OCI-LY7 (cell line): Measurements from ENCODE around the gene SPG11. TPM values are rescaled to one million over a fixed set of nuclear protein-coding genes. Genes with fewer than 3 reads are reported as not detected.

Experiments used
- BruUV-seq: library from RNA; stranded (reverse); fragments of 400-500 nt; replicated peaks from 2 replicates; lab custom pipeline; 2021; lab: Mats Ljungman, UMichigan
- CTCF ChIA-PET: fragments of 300-600 bp; sonication (Branson Sonifier 250); formaldehyde crosslinking; loops from one replicate; lab custom pipeline; 2022; ENCODE audit warnings: antibody characterized with exemption; ENCODE audit not compliant: unreplicated experiment; lab: Charles Lee
- POLR2A ChIA-PET: fragments of 300-600 bp; sonication (Branson Sonifier 250); formaldehyde crosslinking; loops from one replicate; lab custom pipeline; 2022; ENCODE audit warnings: antibody characterized with exemption; lab: Charles Lee
- DNase-seq: peaks from one replicate; pipeline ENCODE4 v3.0.0-alpha.2; 2015; ENCODE audit warnings: low spot score
- H2AFZ ChIP-seq: fragments of 200-600 bp; sonication (generic), shearing (Covaris generic); 2 replicates; pipeline ENCODE4 v1.6.1; 2014; ENCODE audit warnings: mild to moderate bottlenecking, antibody characterized with exemption, low read length, moderate library complexity
- H3K27ac ChIP-seq: fragments of 200-600 bp; sonication (generic); 2 replicates; pipeline ENCODE4 v1.5.1; 2014; ENCODE audit warnings: mixed run types, low read depth, mild to moderate bottlenecking, moderate library complexity, low read length, inconsistent platforms; ENCODE audit not compliant: poor library complexity, severe bottlenecking
- H3K36me3 ChIP-seq: fragments of 200-600 bp; sonication (generic); 2 replicates; pipeline ENCODE4 v1.6.1; 2014; ENCODE audit warnings: mild to moderate bottlenecking, antibody characterized with exemption, low read length, moderate library complexity, mixed read lengths; ENCODE audit not compliant: insufficient read depth
- H3K4me1 ChIP-seq: fragments of 200-600 bp; sonication (generic); 2 replicates; pipeline ENCODE4 v1.5.1; 2014; ENCODE audit warnings: mild to moderate bottlenecking, low read length; ENCODE audit not compliant: insufficient read depth, poor library complexity, severe bottlenecking
- H3K4me2 ChIP-seq: fragments of 200-600 bp; sonication (generic); 2 replicates; pipeline ENCODE4 v1.6.1; 2014; ENCODE audit warnings: mild to moderate bottlenecking, low read length
- H3K4me3 ChIP-seq: fragments of 200-600 bp; sonication (generic); 2 replicates; pipeline ENCODE4 v1.5.1; 2014; ENCODE audit warnings: mild to moderate bottlenecking, low read depth, low read length; ENCODE audit not compliant: poor library complexity, severe bottlenecking
- H3K79me2 ChIP-seq: fragments of 200-600 bp; sonication (generic); 2 replicates; pipeline ENCODE4 v1.6.1; 2016; ENCODE audit warnings: low read depth, mild to moderate bottlenecking, low read length, moderate library complexity, mixed read lengths; ENCODE audit not compliant: insufficient read depth
- H3K9me2 ChIP-seq: fragments of 200-600 bp; sonication (generic); 2 replicates; pipeline ENCODE4 v1.6.1; 2016; ENCODE audit warnings: mild to moderate bottlenecking, low read length, mixed read lengths; ENCODE audit not compliant: insufficient read depth
- H3K9me3 ChIP-seq: fragments of 200-600 bp; sonication (generic); 2 replicates; pipeline ENCODE4 v1.6.1; 2014; ENCODE audit warnings: mild to moderate bottlenecking, mixed run types, low read length, mixed read lengths
- H4K20me1 ChIP-seq: fragments of 200-600 bp; sonication (generic); 2 replicates; pipeline ENCODE4 v1.6.1; 2014; ENCODE audit warnings: mild to moderate bottlenecking, antibody characterized with exemption, low read length, moderate library complexity, mixed read lengths; ENCODE audit not compliant: insufficient read depth
- CTCF ChIP-seq: fragments of 200-600 bp; sonication (generic); conservative IDR thresholded peaks from 2 replicates; pipeline ENCODE4 v1.5.1; 2014; ENCODE audit warnings: mild to moderate bottlenecking, antibody characterized with exemption, low read length, moderate library complexity, mixed read lengths
- EZH2phosphoT487 ChIP-seq: fragments of 200-600 bp; sonication (generic); IDR thresholded peaks from 2 replicates; pipeline ENCODE4 v1.6.1; 2018; ENCODE audit warnings: low read depth, borderline replicate concordance, mild to moderate bottlenecking, mixed run types, antibody characterized with exemption, low read length, moderate library complexity, mixed read lengths
- intact Hi-C: fragments of 100-400 bp; cut with micrococcal nuclease; formaldehyde crosslinking; loops from one replicate; pipeline ENCODE4 v1.10.0; 2022; ENCODE audit not compliant: unreplicated experiment
- total RNA-seq, 2 experiments: library from RNA; depleted of rRNA in 1 of 2; stranded (reverse); fragments of >200 nt in 1 of 2; shearing (Covaris generic) in 1 of 2; gene quantifications; 2 replicates each; pipeline ENCODE4 v1.2.3, GENCODE V29; 2014 to 2022

The SPG11 gene
- total RNA-seq, 2 experiments from 2014 or later: 69.1 to 92.8 TPM

- TF ChIP-seq CTCF: no peak
- no peak for TF ChIP-seq EZH2phosphoT487
- Histone ChIP-seq H3K4me1 (no peaks in the 10 kb centered on the region), H3K36me3 (peaks cover 90% of the 10 kb centered on the region), H3K9me2 (no peaks in the 10 kb centered on the region), H3K4me3 (no peak overlapping the region), H3K4me2 (no peak overlapping the region), H3K9me3 (no peaks in the 10 kb centered on the region), H3K27ac (no peak overlapping the region), H3K79me2 (no peaks in the 10 kb centered on the region), H4K20me1 (no peaks in the 10 kb centered on the region), H2AFZ (no peak overlapping the region)
- ChIA-PET POLR2A (no interaction called here), CTCF (no interaction called here)
- intact Hi-C loops: no loop called here
- BruUV-seq: no TSS peak
- no peak for DNase-seq
Measured at GRCh38 chr15:44606740-44607139, 56.7 kb downstream of the SPG11 start.

GRCh38 chr15:44603126-44603525 is 60.3 kb downstream of the SPG11 start:
- BruUV-seq: no TSS peak
- no peaks in the 10 kb centered on the region for H4K20me1 ChIP-seq
- no peaks in the 10 kb centered on the region for H3K4me1 ChIP-seq
- intact Hi-C loops: no loop called here
- no peaks in the 10 kb centered on the region for H3K9me3 ChIP-seq
- no peaks in the 10 kb centered on the region for H3K9me2 ChIP-seq
- POLR2A ChIA-PET: interaction anchor here (0.7 to 1.3 kb wide), 3 partner anchors 10 to 153 kb away, joined by 4 to 6 read pairs (median 5); no protein-coding TSS in a partner anchor
- no peak overlapping the region for H3K4me3 ChIP-seq
- no peak overlapping the region for H3K27ac ChIP-seq
- CTCF ChIA-PET: no interaction called here
- peaks cover 82% of the 10 kb centered on the region for H3K36me3 ChIP-seq
- no peaks in the 10 kb centered on the region for H3K79me2 ChIP-seq
- TF ChIP-seq CTCF: no peak
- no peak for TF ChIP-seq EZH2phosphoT487
- no peak for DNase-seq
- H3K4me2 ChIP-seq: no peak overlapping the region
- no peak overlapping the region for H2AFZ ChIP-seq

- no peak overlapping the region for H3K4me2 ChIP-seq
- CTCF ChIA-PET: no interaction called here
- H3K9me2 ChIP-seq: no peaks in the 10 kb centered on the region
- H3K4me1 ChIP-seq: no peaks in the 10 kb centered on the region
- POLR2A ChIA-PET: interaction anchor here (0.8 to 2.2 kb wide), 3 partner anchors 10 to 137 kb away, joined by 5 to 7 read pairs (median 5); partner anchors contain the start of gene TRIM69
- no peak overlapping the region for H3K27ac ChIP-seq
- no peaks in the 10 kb centered on the region for H3K9me3 ChIP-seq
- no peaks in the 10 kb centered on the region for H3K79me2 ChIP-seq
- H2AFZ ChIP-seq: no peak overlapping the region
- no TSS peak for BruUV-seq
- TF ChIP-seq EZH2phosphoT487 (no peak), CTCF (no peak)
- no peak overlapping the region for H3K4me3 ChIP-seq
- H4K20me1 ChIP-seq: no peaks in the 10 kb centered on the region
- DNase-seq: no peak
- intact Hi-C loops: no loop called here
- peaks cover 77% of the 10 kb centered on the region for H3K36me3 ChIP-seq
Measured at GRCh38 chr15:44598892-44599291, 64.6 kb downstream of the SPG11 start.
